ENCODE data around the gene DCC. TPM values are rescaled to one million over a fixed set of nuclear protein-coding genes. Genes with fewer than 3 reads are reported as not detected.

The DCC gene
- total and polyA plus RNA-seq, 2 of the 8 experiments (the other 6 are each of a cell fraction or from before 2014, with no cell fraction given): 0.14 to 1.4 TPM

DNA sequence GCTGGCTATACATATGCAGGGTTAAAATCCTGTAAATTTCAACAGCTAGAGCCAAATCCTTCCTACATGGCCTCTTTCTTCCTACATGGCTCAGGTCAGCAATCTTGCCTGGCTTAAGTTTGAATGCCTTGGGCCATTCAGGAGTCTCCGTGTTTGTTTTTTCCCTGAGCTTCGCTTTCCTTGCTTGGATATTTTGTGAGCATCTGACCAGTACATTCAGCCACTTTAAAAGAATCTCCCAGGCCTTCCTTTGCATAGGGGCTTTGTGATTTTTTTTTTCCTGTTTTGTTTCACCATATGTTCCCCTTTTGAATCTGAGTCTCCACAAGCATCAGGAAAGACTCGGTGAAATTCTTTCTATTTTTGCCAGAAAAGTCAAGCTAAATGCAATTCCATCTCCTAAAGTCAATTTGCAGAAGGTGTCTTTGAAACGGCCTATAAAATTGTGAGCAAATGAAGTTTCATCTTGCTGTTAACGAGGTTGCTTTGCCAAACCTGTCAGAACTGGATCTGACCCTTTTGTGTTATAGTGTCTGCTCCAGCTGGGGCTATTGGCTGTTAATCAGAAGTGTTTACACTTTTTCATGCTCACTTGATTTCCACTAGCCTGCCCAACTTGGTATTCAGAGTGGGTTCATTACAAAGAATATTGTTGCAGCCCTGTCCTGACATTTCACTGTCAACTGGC is 256.9 kb downstream of the DCC start:
- Histone ChIP-seq H4K5ac (ENCODE audit: insufficient read length, low read depth, low read length) (no peak overlapping the region), H3K36me3 (ENCODE audit: control insufficient read depth in 2 of 4, insufficient read depth in 4 of 4, low read length in 3 of 4) (no peaks in the 10 kb centered on the region), H2BK120ac (replicated peaks; ENCODE audit: low read depth, low read length) (no peak overlapping the region), H2BK12ac (ENCODE audit: low read depth, low read length) (no peak overlapping the region), H2AFZ (ENCODE audit: low read length) (no peak overlapping the region), H2BK20ac (ENCODE audit: low read length) (no peak overlapping the region), H3K4me2 (ENCODE audit: insufficient read depth in 1 of 2, low read depth in 2 of 2, low read length in 2 of 2) (no peak overlapping the region), H3K27me3 (replicated peaks in 1 of 4; ENCODE audit: control insufficient read depth in 3 of 4, extremely low read depth in 1 of 4, insufficient read depth in 3 of 4, low read length in 3 of 4) (no peaks in the 10 kb centered on the region), H3K4ac (replicated peaks; ENCODE audit: insufficient read length, low read depth, low read length) (no peak overlapping the region), H4K20me1 (replicated peaks in 1 of 2; ENCODE audit: control insufficient read depth in 1 of 2, insufficient read depth in 2 of 2, low read length in 2 of 2) (no peaks in the 10 kb centered on the region), H3K79me2 (ENCODE audit: control insufficient read depth in 1 of 2, insufficient read depth in 2 of 2, low read length in 2 of 2) (no peaks in the 10 kb centered on the region), H4K91ac (replicated peaks; ENCODE audit: insufficient read length, low read length) (no peak overlapping the region), H4K8ac (ENCODE audit: extremely low read depth, insufficient read depth, low read length) (no peak overlapping the region), H3K56ac (replicated peaks; ENCODE audit: insufficient read length, low read depth, low read length) (no peak overlapping the region), H3K9ac (replicated peaks in 1 of 4; ENCODE audit: extremely low read depth in 1 of 4, low read depth in 3 of 4, low read length in 3 of 4) (no peak overlapping the region), H3K9me3 (ENCODE audit: insufficient read depth in 2 of 2, low read depth in 1 of 2, low read length in 1 of 2) (no peaks in the 10 kb centered on the region), H3K23me2 (ENCODE audit: low read depth, low read length) (no peaks in the 10 kb centered on the region), H3K4me1 (replicated peaks in 1 of 4; ENCODE audit: control insufficient read depth in 3 of 4, insufficient read depth in 4 of 4, low read length in 3 of 4) (no peaks in the 10 kb centered on the region), H2BK5ac (ENCODE audit: low read depth, low read length) (no peak overlapping the region), H3K79me1 (ENCODE audit: low read depth, low read length) (no peaks in the 10 kb centered on the region), H2AK5ac (ENCODE audit: low read depth, low read length) (no peak overlapping the region), H3K27ac (ENCODE audit: low read depth, low read length) (no peak overlapping the region), H3K23ac (ENCODE audit: insufficient read length) (no peak overlapping the region), H3K14ac (ENCODE audit: insufficient read length) (no peak overlapping the region), H3K4me3 (ENCODE audit: extremely low read depth in 1 of 4, insufficient read depth in 2 of 4, low read depth in 3 of 4, low read length in 4 of 4) (no peak overlapping the region), H2BK15ac (ENCODE audit: low read length) (no peak overlapping the region), H3K18ac (ENCODE audit: extremely low read depth, low read length) (no peak overlapping the region)
- WGBS, 2 experiments (ENCODE audit: extremely low coverage in 1 of 2, insufficient coverage in 1 of 2, insufficient read length in 1 of 2, insufficient replicate concordance in 2 of 2, low coverage in 1 of 2, low lambda C conversion rate in 2 of 2, missing lambda C conversion rate in 1 of 2): 89% methylated on average over 5 of the region's 5 CpGs; no CpG with 5 or more reads in 1 of the 2 experiments
- DNase-seq (ENCODE audit: low read depth in 1 of 2, low spot score in 2 of 2): no peak
- ChIA-PET POLR2A (ENCODE audit: partially characterized antibody) (no interaction called here), CTCF (ENCODE audit: partially characterized antibody) (interaction anchor here (0.6 to 0.7 kb wide), 2 partner anchors 13 to 34 kb away, joined by 3 read pairs; no protein-coding TSS in a partner anchor)
- TF ChIP-seq, protein P1, sequence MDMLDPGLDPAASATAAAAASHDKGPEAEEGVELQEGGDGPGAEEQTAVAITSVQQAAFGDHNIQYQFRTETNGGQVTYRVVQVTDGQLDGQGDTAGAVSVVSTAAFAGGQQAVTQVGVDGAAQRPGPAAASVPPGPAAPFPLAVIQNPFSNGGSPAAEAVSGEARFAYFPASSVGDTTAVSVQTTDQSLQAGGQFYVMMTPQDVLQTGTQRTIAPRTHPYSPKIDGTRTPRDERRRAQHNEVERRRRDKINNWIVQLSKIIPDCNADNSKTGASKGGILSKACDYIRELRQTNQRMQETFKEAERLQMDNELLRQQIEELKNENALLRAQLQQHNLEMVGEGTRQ (IDR thresholded peaks at IDR 0.05; ENCODE audit: low read length): no peak
- TF ChIP-seq BCL11A (IDR thresholded peaks at IDR 0.05; ENCODE audit: low read depth in 2 of 2, low read length in 2 of 2): no peak
- TF ChIP-seq BACH1 (IDR thresholded peaks at IDR 0.05; ENCODE audit: low read length): no peak
- TF ChIP-seq CBX8 (IDR thresholded peaks at IDR 0.05; ENCODE audit: borderline replicate concordance, low read depth, low read length): no peak
- TF ChIP-seq HDAC2 (IDR thresholded peaks at IDR 0.05; ENCODE audit: borderline replicate concordance in 1 of 2, low read depth in 2 of 2, low read length in 2 of 2): no peak
- TF ChIP-seq CBX5 (IDR thresholded peaks at IDR 0.05; ENCODE audit: low read depth, low read length): no peak
- TF ChIP-seq RBBP5 (IDR thresholded peaks at IDR 0.05; ENCODE audit: borderline replicate concordance, low read depth, low read length): no peak
- no peak for TF ChIP-seq SP1 (IDR thresholded peaks at IDR 0.05; ENCODE audit: low read depth, low read length)
- no peak for TF ChIP-seq NANOG (IDR thresholded peaks at IDR 0.05; ENCODE audit: insufficient read depth, low read depth, low read length, poor library complexity, severe bottlenecking)
- TF ChIP-seq SP2 (IDR thresholded peaks at IDR 0.05; ENCODE audit: low read length): no peak
- no peak for TF ChIP-seq FOSL1 (IDR thresholded peaks at IDR 0.05; ENCODE audit: insufficient read depth, low read depth, low read length)
- FAIRE-seq: no peak

Measured in H1 (cell line).